Measurements from ENCODE around the gene PYGO2. TPM values are rescaled to one million over a fixed set of nuclear protein-coding genes. Genes with fewer than 3 reads are reported as not detected.

The PYGO2 gene
- total and polyA plus RNA-seq, 2 of the 8 experiments (the other 6 are each of a cell fraction or from before 2014, with no cell fraction given) = 31.0 to 31.6 TPM

GRCh38 chr1:154972517-154973343 lies 11.1 kb upstream of the PYGO2 start (continued):
- TF ChIP-seq RNF2 (IDR thresholded peaks at IDR 0.05; ENCODE audit: borderline replicate concordance, low read depth, low read length, missing control alignments, poor library complexity, severe bottlenecking) = no peak
- no peak for TF ChIP-seq KDM1A (IDR thresholded peaks at IDR 0.05; ENCODE audit: borderline replicate concordance, low read length)
- TF ChIP-seq ASH2L (IDR thresholded peaks at IDR 0.05; ENCODE audit: low read length) = peak; percentile 93
- TF ChIP-seq YY1 (IDR thresholded peaks at IDR 0.05; ENCODE audit: low read depth, low read length) = peak; percentile 82
- no peak for TF ChIP-seq CHD2 (IDR thresholded peaks at IDR 0.05; ENCODE audit: low read length)
- TF ChIP-seq HDAC2 (IDR thresholded peaks at IDR 0.05; ENCODE audit: borderline replicate concordance in 1 of 2, low read depth in 2 of 2, low read length in 2 of 2) = 0 out of 4 replicates have a peak, but pooled peaks of 1 of the 2 experiments have one; percentile 8
- no peak for TF ChIP-seq CREB1 (IDR thresholded peaks at IDR 0.05)
- TF ChIP-seq NANOG (IDR thresholded peaks at IDR 0.05; ENCODE audit: insufficient read depth, low read depth, low read length, poor library complexity, severe bottlenecking) = no peak
- TF ChIP-seq RAD21 (IDR thresholded peaks at IDR 0.05 in 1 of 2, conservative IDR thresholded peaks at IDR 0.05 in 1 of 2; ENCODE audit: low read depth in 2 of 2, low read length in 2 of 2) = no peak; a peak in 1 of 4 replicates
- peak; percentile 98 for TF ChIP-seq RBBP5 (IDR thresholded peaks at IDR 0.05; ENCODE audit: borderline replicate concordance, low read depth, low read length)
- TF ChIP-seq ATF2 (IDR thresholded peaks at IDR 0.05; ENCODE audit: low read length) = 0 out of 2 replicates have a peak, but pooled peaks have one; percentile 50
- TF ChIP-seq JUN (IDR thresholded peaks at IDR 0.05; ENCODE audit: low read depth, low read length) = no peak
- no peak for TF ChIP-seq MAFK (IDR thresholded peaks at IDR 0.05; ENCODE audit: low read depth, low read length)
- TF ChIP-seq POU5F1 (IDR thresholded peaks at IDR 0.05; ENCODE audit: low read depth, low read length) = no peak
- no peak for TF ChIP-seq GTF2F1 (IDR thresholded peaks at IDR 0.05; ENCODE audit: borderline replicate concordance, low read depth, low read length)
- peak; percentile 65 for TF ChIP-seq TBP (IDR thresholded peaks at IDR 0.05; ENCODE audit: low read depth, low read length)
- TF ChIP-seq CTCF (IDR thresholded peaks at IDR 0.05; ENCODE audit: control extremely low read depth in 1 of 3, insufficient read depth in 1 of 3, low read depth in 1 of 3, low read length in 3 of 3) = no peak
- TF ChIP-seq PHF8 (conservative IDR thresholded peaks at IDR 0.05; ENCODE audit: low read depth, low read length) = no peak

Measured in H1 (cell line).